GM10847 (cell line): Measurements from ENCODE around the gene SYTL5.

Experiments used
- POLR2A ChIP-seq: IDR thresholded peaks from 2 replicates; pipeline ENCODE4 v1.6.1; 2011; ENCODE audit not compliant: insufficient read length; ENCODE audit errors: extremely low read depth

The SYTL5 gene

GRCh38 chrX:38103857-38104812, 97.8 kb downstream of the SYTL5 start:
- no peak for TF ChIP-seq POLR2A

GRCh38 chrX:38105216-38105725, 98.9 kb downstream of the SYTL5 start:
- TF ChIP-seq POLR2A, result no peak

- no peak for TF ChIP-seq POLR2A
These were observed 100.8 kb downstream of the SYTL5 start for GRCh38 chrX:38106991-38107655.

- no peak for TF ChIP-seq POLR2A
These were observed 102.0 kb downstream of the SYTL5 start for GRCh38 chrX:38108364-38108763.

GRCh38 chrX:38109042-38109898, 102.9 kb downstream of the SYTL5 start:
- TF ChIP-seq POLR2A, result no peak

- TF ChIP-seq POLR2A, result no peak
These were observed 103.9 kb downstream of the SYTL5 start for GRCh38 chrX:38110231-38110630.

- no peak for TF ChIP-seq POLR2A
These were observed 104.8 kb downstream of the SYTL5 start for GRCh38 chrX:38111196-38111595.

GRCh38 chrX:38112566-38112965, 106.2 kb downstream of the SYTL5 start:
- TF ChIP-seq POLR2A, result no peak

GRCh38 chrX:38116706-38117105, 110.4 kb downstream of the SYTL5 start:
- no peak for TF ChIP-seq POLR2A

GRCh38 chrX:38117485-38117884, 111.1 kb downstream of the SYTL5 start:
- TF ChIP-seq POLR2A, result no peak

GRCh38 chrX:38124000-38124399, 117.6 kb downstream of the SYTL5 start:
- TF ChIP-seq POLR2A, result no peak

- no peak for TF ChIP-seq POLR2A
These were observed 119.8 kb downstream of the SYTL5 start for GRCh38 chrX:38126179-38126578.

GRCh38 chrX:38127961-38128360, 121.6 kb downstream of the SYTL5 start:
- TF ChIP-seq POLR2A, result no peak

GRCh38 chrX:38129366-38129765, 123.0 kb downstream of the SYTL5 start:
- no peak for TF ChIP-seq POLR2A
